ENCODE data around the gene CFB. TPM values are rescaled to one million over a fixed set of nuclear protein-coding genes. Genes with fewer than 3 reads are reported as not detected.

CFB gene
- total and polyA plus RNA-seq, 2 of the 13 experiments (the other 11 are each of a cell fraction or from before 2014, with no cell fraction given) = 171 to 513 TPM

DNA sequence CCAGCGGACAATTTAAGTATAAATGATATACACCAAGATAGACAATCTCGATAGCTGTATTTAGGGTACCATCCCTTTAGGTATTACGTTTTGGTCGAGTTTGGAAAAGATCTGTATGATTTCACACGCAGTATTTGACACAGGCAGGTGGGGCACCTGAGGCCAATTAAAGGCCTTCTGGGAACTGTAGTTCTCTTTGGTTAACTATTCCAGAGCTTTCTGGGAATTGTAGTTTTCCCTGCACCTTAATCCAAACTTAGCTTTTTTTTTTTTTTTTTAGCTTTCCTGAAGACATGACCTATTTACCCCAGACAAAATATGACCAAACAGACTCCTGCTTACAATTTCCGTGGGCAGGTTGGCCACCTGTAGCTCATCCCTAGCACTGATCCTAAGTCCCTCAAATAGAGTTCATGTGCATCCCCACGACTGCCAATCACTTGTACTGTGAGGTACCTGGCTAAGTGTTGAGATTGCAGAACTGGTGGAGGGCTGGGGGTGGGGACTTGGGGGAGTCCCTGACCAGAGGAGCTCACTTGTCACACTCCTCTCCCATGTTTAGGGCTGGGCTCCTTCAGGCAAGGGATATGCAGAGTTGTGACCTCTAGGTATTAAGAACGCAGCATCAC is 47.4 kb upstream of the CFB start (continued):
- TF ChIP-seq, protein P1, sequence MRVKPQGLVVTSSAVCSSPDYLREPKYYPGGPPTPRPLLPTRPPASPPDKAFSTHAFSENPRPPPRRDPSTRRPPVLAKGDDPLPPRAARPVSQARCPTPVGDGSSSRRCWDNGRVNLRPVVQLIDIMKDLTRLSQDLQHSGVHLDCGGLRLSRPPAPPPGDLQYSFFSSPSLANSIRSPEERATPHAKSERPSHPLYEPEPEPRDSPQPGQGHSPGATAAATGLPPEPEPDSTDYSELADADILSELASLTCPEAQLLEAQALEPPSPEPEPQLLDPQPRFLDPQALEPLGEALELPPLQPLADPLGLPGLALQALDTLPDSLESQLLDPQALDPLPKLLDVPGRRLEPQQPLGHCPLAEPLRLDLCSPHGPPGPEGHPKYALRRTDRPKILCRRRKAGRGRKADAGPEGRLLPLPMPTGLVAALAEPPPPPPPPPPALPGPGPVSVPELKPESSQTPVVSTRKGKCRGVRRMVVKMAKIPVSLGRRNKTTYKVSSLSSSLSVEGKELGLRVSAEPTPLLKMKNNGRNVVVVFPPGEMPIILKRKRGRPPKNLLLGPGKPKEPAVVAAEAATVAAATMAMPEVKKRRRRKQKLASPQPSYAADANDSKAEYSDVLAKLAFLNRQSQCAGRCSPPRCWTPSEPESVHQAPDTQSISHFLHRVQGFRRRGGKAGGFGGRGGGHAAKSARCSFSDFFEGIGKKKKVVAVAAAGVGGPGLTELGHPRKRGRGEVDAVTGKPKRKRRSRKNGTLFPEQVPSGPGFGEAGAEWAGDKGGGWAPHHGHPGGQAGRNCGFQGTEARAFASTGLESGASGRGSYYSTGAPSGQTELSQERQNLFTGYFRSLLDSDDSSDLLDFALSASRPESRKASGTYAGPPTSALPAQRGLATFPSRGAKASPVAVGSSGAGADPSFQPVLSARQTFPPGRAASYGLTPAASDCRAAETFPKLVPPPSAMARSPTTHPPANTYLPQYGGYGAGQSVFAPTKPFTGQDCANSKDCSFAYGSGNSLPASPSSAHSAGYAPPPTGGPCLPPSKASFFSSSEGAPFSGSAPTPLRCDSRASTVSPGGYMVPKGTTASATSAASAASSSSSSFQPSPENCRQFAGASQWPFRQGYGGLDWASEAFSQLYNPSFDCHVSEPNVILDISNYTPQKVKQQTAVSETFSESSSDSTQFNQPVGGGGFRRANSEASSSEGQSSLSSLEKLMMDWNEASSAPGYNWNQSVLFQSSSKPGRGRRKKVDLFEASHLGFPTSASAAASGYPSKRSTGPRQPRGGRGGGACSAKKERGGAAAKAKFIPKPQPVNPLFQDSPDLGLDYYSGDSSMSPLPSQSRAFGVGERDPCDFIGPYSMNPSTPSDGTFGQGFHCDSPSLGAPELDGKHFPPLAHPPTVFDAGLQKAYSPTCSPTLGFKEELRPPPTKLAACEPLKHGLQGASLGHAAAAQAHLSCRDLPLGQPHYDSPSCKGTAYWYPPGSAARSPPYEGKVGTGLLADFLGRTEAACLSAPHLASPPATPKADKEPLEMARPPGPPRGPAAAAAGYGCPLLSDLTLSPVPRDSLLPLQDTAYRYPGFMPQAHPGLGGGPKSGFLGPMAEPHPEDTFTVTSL (CRISPR knock-in tag; IDR thresholded peaks at IDR 0.05; ENCODE audit: borderline replicate concordance) = no peak
- TF ChIP-seq NFIC (IDR thresholded peaks at IDR 0.05; ENCODE audit: low read length) = 0 out of 2 replicates have a peak, but pooled peaks have one; percentile 41
- no peak for TF ChIP-seq ATAD3A (CRISPR knock-in tag; IDR thresholded peaks at IDR 0.05)
- TF ChIP-seq ZNF841 (CRISPR knock-in tag; IDR thresholded peaks at IDR 0.05; ENCODE audit: borderline replicate concordance) = no peak
- no peak for TF ChIP-seq RFX5 (IDR thresholded peaks at IDR 0.05; ENCODE audit: low read depth, low read length)
- TF ChIP-seq, protein P2, sequence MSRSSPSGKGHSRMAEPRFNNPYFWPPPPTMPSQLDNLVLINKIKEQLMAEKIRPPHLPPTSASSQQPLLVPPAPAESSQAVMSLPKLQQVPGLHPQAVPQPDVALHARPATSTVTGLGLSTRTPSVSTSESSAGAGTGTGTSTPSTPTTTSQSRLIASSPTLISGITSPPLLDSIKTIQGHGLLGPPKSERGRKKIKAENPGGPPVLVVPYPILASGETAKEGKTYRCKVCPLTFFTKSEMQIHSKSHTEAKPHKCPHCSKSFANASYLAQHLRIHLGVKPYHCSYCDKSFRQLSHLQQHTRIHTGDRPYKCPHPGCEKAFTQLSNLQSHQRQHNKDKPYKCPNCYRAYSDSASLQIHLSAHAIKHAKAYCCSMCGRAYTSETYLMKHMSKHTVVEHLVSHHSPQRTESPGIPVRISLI (CRISPR knock-in tag; IDR thresholded peaks at IDR 0.05; ENCODE audit: borderline replicate concordance) = peak; percentile 51; the same call in 1 of the 2 replicates
- no peak for TF ChIP-seq MED1 (CRISPR knock-in tag; IDR thresholded peaks at IDR 0.05)
- TF ChIP-seq SALL2 (CRISPR knock-in tag; IDR thresholded peaks at IDR 0.05) = 0 out of 2 replicates have a peak, but pooled peaks have one; percentile 54
- no peak for TF ChIP-seq ZNF296 (CRISPR knock-in tag; conservative IDR thresholded peaks at IDR 0.05)
- no peak for TF ChIP-seq ZNF556 (CRISPR knock-in tag; IDR thresholded peaks at IDR 0.05; ENCODE audit: borderline replicate concordance)
- TF ChIP-seq, protein P3, sequence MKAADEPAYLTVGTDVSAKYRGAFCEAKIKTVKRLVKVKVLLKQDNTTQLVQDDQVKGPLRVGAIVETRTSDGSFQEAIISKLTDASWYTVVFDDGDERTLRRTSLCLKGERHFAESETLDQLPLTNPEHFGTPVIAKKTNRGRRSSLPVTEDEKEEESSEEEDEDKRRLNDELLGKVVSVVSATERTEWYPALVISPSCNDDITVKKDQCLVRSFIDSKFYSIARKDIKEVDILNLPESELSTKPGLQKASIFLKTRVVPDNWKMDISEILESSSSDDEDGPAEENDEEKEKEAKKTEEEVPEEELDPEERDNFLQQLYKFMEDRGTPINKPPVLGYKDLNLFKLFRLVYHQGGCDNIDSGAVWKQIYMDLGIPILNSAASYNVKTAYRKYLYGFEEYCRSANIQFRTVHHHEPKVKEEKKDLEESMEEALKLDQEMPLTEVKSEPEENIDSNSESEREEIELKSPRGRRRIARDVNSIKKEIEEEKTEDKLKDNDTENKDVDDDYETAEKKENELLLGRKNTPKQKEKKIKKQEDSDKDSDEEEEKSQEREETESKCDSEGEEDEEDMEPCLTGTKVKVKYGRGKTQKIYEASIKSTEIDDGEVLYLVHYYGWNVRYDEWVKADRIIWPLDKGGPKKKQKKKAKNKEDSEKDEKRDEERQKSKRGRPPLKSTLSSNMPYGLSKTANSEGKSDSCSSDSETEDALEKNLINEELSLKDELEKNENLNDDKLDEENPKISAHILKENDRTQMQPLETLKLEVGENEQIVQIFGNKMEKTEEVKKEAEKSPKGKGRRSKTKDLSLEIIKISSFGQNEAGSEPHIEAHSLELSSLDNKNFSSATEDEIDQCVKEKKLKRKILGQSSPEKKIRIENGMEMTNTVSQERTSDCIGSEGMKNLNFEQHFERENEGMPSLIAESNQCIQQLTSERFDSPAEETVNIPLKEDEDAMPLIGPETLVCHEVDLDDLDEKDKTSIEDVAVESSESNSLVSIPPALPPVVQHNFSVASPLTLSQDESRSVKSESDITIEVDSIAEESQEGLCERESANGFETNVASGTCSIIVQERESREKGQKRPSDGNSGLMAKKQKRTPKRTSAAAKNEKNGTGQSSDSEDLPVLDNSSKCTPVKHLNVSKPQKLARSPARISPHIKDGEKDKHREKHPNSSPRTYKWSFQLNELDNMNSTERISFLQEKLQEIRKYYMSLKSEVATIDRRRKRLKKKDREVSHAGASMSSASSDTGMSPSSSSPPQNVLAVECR (CRISPR knock-in tag; IDR thresholded peaks at IDR 0.05; ENCODE audit: borderline replicate concordance) = peak; percentile 45; the same call in 1 of the 2 replicates
- 0 out of 2 replicates have a peak, but pooled peaks have one; percentile 50 for TF ChIP-seq ZFP90 (CRISPR knock-in tag; IDR thresholded peaks at IDR 0.05; ENCODE audit: borderline replicate concordance)
- TF ChIP-seq GATAD1 (CRISPR knock-in tag; IDR thresholded peaks at IDR 0.05) = peak; percentile 55; the same call in 1 of the 2 replicates
- TF ChIP-seq XBP1 (CRISPR knock-in tag; IDR thresholded peaks at IDR 0.05) = no peak
- no peak for TF ChIP-seq ZNF431 (CRISPR knock-in tag; IDR thresholded peaks at IDR 0.05; ENCODE audit: borderline replicate concordance, low read depth)
